Fibroblast of mammary gland (primary cell): ENCODE measurements around the gene GRHPR.
A peak's percentile ranks its signal among the peaks of the same experiment; 100 is the strongest.
"Not testable (repeated sequence)": the region's sequence is repeated elsewhere in the genome, so short reads cannot be mapped to it uniquely, and the experiment has no call there.

Source experiments
- DNase-seq: peaks from one replicate; pipeline ENCODE4 v3.0.0-alpha.2; 2010; ENCODE audit warnings: low read depth
- H3K4me3 ChIP-seq: 2 replicates; pipeline ENCODE4 v1.5.1; 2011; ENCODE audit warnings: low read depth, mild to moderate bottlenecking, low read length, moderate library complexity; ENCODE audit not compliant: control insufficient read depth
- CTCF ChIP-seq: conservative IDR thresholded peaks from 2 replicates; pipeline ENCODE4 v1.5.1; 2011; ENCODE audit warnings: low read depth, low read length, inconsistent platforms; ENCODE audit not compliant: control insufficient read depth, insufficient read depth

Gene GRHPR

GRCh38 chr9:37420271-37421215, 2.0 kb upstream of the GRHPR start:
- no peak overlapping the region for H3K4me3 ChIP-seq
- DNase-seq = no peak
- TF ChIP-seq CTCF = no peak

GRCh38 chr9:37421914-37422288, 595 bp upstream of the GRHPR start:
- no peak for DNase-seq
- H3K4me3 ChIP-seq = peak overlapping the region; percentile 90
- no peak for TF ChIP-seq CTCF

- peak overlapping the region; percentile 90 for H3K4me3 ChIP-seq
- no peak for TF ChIP-seq CTCF
- DNase-seq = no peak
These were observed 1.0 kb downstream of the GRHPR start for GRCh38 chr9:37423508-37423907.

- no peak for TF ChIP-seq CTCF
- no peak overlapping the region for H3K4me3 ChIP-seq
- DNase-seq = no peak
These were observed 1.7 kb downstream of the GRHPR start for GRCh38 chr9:37424204-37424685.

- DNase-seq = no peak
- TF ChIP-seq CTCF = no peak
- no peak overlapping the region for H3K4me3 ChIP-seq
These were observed 2.3 kb downstream of the GRHPR start for GRCh38 chr9:37424686-37425297.

GRCh38 chr9:37425298-37425752, 2.8 kb downstream of the GRHPR start:
- DNase-seq = peak; percentile 29
- no peak for TF ChIP-seq CTCF
- no peak overlapping the region for H3K4me3 ChIP-seq

GRCh38 chr9:37426431-37426830, 3.9 kb downstream of the GRHPR start:
- not testable (repeated sequence) for DNase-seq, H3K4me3 ChIP-seq
